HEK293 (cell line): ENCODE results near the gene MUSTN1.

Experiments used
- CTCF ChIP-seq: fragments of 450-650 bp; formaldehyde crosslinking; IDR thresholded peaks from 2 replicates; pipeline ENCODE4 v1.5.1; 2016; ENCODE audit warnings: missing biosample characterization, missing genetic modification characterization
- KLF16 ChIP-seq: fragments of 450-650 bp; formaldehyde crosslinking; IDR thresholded peaks from 2 replicates; pipeline ENCODE4 v1.5.1; 2017; ENCODE audit warnings: missing biosample characterization, missing genetic modification characterization
- MZF1 ChIP-seq: fragments of 450-650 bp; formaldehyde crosslinking; IDR thresholded peaks from 2 replicates; pipeline ENCODE4 v1.5.1; 2017; ENCODE audit warnings: missing biosample characterization, missing genetic modification characterization, borderline replicate concordance
- PRDM10 ChIP-seq: fragments of 450-650 bp; formaldehyde crosslinking; IDR thresholded peaks from 2 replicates; pipeline ENCODE4 v1.5.1; 2016; ENCODE audit warnings: missing biosample characterization, missing genetic modification characterization
- REST ChIP-seq: fragments of 450-650 bp; formaldehyde crosslinking; IDR thresholded peaks from 2 replicates; pipeline ENCODE4 v1.5.1; 2016; ENCODE audit warnings: missing biosample characterization, missing genetic modification characterization
- TRIM28 ChIP-seq: IDR thresholded peaks from 2 replicates; pipeline ENCODE4 v1.6.1; 2011; ENCODE audit warnings: low read length, control low read depth, borderline replicate concordance
- ZBTB20 ChIP-seq: fragments of 450-650 bp; formaldehyde crosslinking; IDR thresholded peaks from 2 replicates; pipeline ENCODE4 v1.5.1; 2016; ENCODE audit warnings: missing biosample characterization, missing genetic modification characterization
- ZBTB6 ChIP-seq: fragments of 450-650 bp; formaldehyde crosslinking; IDR thresholded peaks from 2 replicates; pipeline ENCODE4 v1.5.1; 2017; ENCODE audit warnings: missing biosample characterization, missing genetic modification characterization
- ZFP37 ChIP-seq: fragments of 450-650 bp; formaldehyde crosslinking; IDR thresholded peaks from 2 replicates; pipeline ENCODE4 v1.5.1; 2016; ENCODE audit warnings: missing biosample characterization, missing genetic modification characterization
- ZNF302 ChIP-seq: fragments of 450-650 bp; formaldehyde crosslinking; IDR thresholded peaks from 2 replicates; pipeline ENCODE4 v1.5.1; 2016; ENCODE audit warnings: missing biosample characterization, missing genetic modification characterization, low read depth
- ZNF544 ChIP-seq: fragments of 450-650 bp; formaldehyde crosslinking; IDR thresholded peaks from 2 replicates; pipeline ENCODE4 v1.5.0; 2017; ENCODE audit warnings: missing biosample characterization, missing genetic modification characterization
- ZNF561 ChIP-seq: fragments of 450-650 bp; IDR thresholded peaks from 2 replicates; pipeline ENCODE4 v1.5.1; 2018; ENCODE audit warnings: missing biosample characterization, missing genetic modification characterization, borderline replicate concordance
- ZSCAN30 ChIP-seq: fragments of 450-650 bp; IDR thresholded peaks from 2 replicates; pipeline ENCODE4 v1.5.1; 2018; ENCODE audit warnings: missing biosample characterization, mild to moderate bottlenecking, missing genetic modification characterization, moderate library complexity

GRCh38 chr3:52786330-52787215 lies 48.2 kb downstream of the MUSTN1 start:
- TF ChIP-seq CTCF (tag by site-specific recombination) = no peak
- TF ChIP-seq KLF16 (tag by site-specific recombination) = no peak
- TF ChIP-seq PRDM10 (tag by site-specific recombination) = no peak
- TF ChIP-seq MZF1 = no peak
- no peak for TF ChIP-seq REST (tag by site-specific recombination)
- no peak for TF ChIP-seq ZBTB6
- no peak for TF ChIP-seq TRIM28
- TF ChIP-seq ZNF561 = no peak
- TF ChIP-seq ZBTB20 = no peak
- TF ChIP-seq ZNF302 (tag by site-specific recombination) = no peak
- no peak for TF ChIP-seq ZNF544 (tag by site-specific recombination)
- no peak for TF ChIP-seq ZFP37 (tag by site-specific recombination)
- no peak for TF ChIP-seq ZSCAN30 (tag by site-specific recombination)
